ENCODE data around the gene IFT88. TPM values are rescaled to one million over a fixed set of nuclear protein-coding genes. Genes with fewer than 3 reads are reported as not detected.

Gene IFT88
- total and polyA plus RNA-seq, 9 of the 15 experiments (the other 6 are each of a cell fraction or from before 2014, with no cell fraction given) = 8.3 to 13.5 (median 10.0) TPM

DNA sequence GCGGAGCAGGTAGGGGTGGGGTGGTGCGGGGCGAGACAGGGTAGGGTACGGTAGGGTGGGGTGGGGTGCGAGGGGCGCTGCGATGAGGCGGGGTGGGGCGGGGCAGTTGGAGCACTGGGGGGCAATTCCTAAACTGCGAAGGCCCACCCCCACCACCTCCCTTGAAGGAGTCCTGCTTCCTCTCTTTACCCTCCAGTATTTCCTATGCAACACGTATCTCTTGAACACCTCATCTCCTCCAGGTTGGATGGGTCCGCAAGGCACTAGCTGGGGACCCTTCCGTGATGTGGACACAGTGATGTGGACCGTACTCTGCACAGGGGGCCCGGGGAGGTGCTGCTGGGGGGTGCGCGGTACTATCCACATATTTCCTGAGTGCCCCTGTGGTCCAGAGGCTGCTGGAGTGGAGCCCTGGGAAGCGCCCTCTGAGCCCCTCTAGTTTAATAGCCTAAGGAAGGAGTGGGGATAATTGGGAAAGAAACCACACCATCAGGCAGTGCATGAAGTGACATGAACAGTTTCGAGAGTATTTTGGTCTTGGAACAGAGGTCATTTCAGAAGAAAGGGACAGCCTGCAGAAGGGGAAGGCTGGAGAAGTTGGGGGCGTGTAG is 137.6 kb downstream of the IFT88 start:
- intact Hi-C loops (cut with micrococcal nuclease) (no loop called here), in situ Hi-C loops (cut with MboI) (no loop called here)
- ChIA-PET CTCF (ENCODE audit: low intra/inter-chr PET ratio) (interaction anchor here (0.6 kb wide), 1 partner anchor 196 kb away, joined by 6 read pairs; no protein-coding TSS in a partner anchor), POLR2A (interaction anchor here (0.6 kb wide), 2 partner anchors 31 to 221 kb away, joined by 3 to 6 read pairs; no protein-coding TSS in a partner anchor)
- ATAC-seq (peak; percentile 24), FAIRE-seq (no peak), DNase-seq (ENCODE audit: extremely low read depth in 1 of 4, low spot score in 3 of 4) (no peak)
- Histone ChIP-seq H3K9me3 (replicated peaks; ENCODE audit: control insufficient read depth, insufficient read depth, low read depth, low read length) (no peaks in the 10 kb centered on the region), H4K20me1 (replicated peaks; ENCODE audit: control insufficient read depth, insufficient read depth, low read length) (no peaks in the 10 kb centered on the region), H3K9me1 (ENCODE audit: control insufficient read depth, insufficient read depth, low read length) (no peaks in the 10 kb centered on the region), H3K4me3 (peak overlapping the region; percentile 22; the same call in 1 of the 2 replicates), H3K27ac (ENCODE audit: extremely low read depth, low read depth, low read length) (no peak overlapping the region), H3K36me3 (ENCODE audit: control insufficient read depth, insufficient read depth, low read length) (no peaks in the 10 kb centered on the region), H3K9ac (ENCODE audit: insufficient read depth in 1 of 2, low read depth in 2 of 2, low read length in 2 of 2) (no peak overlapping the region; a peak in 1 of 4 replicates), H2AFZ (ENCODE audit: low read depth, low read length) (peak overlapping the region; percentile 59; the same call in 1 of the 2 replicates), H3K4me2 (ENCODE audit: insufficient read depth, low read length) (peak overlapping the region; percentile 32; the same call in 1 of the 2 replicates), H3K79me2 (ENCODE audit: control insufficient read depth, insufficient read depth, low read length) (no peaks in the 10 kb centered on the region), H3K4me1 (replicated peaks in 1 of 2; ENCODE audit: control insufficient read depth in 2 of 2, insufficient read depth in 2 of 2, low read length in 2 of 2) (peaks cover 4 to 11% of the 10 kb centered on the region in 2 experiments; a peak in 4 of 5 replicates), H3K27me3 (ENCODE audit: control insufficient read depth in 2 of 2, insufficient read depth in 2 of 2, low read length in 2 of 2) (peaks cover 17 to 21% of the 10 kb centered on the region in 2 experiments; a peak in 4 of 5 replicates)
- no TSS peak for BruUV-seq (replicated peaks)
- 29% methylated on average over 8 of the region's 20 CpGs for WGBS (ENCODE audit: insufficient coverage, low coverage, missing lambda C conversion rate)
- TF ChIP-seq, protein P1, sequence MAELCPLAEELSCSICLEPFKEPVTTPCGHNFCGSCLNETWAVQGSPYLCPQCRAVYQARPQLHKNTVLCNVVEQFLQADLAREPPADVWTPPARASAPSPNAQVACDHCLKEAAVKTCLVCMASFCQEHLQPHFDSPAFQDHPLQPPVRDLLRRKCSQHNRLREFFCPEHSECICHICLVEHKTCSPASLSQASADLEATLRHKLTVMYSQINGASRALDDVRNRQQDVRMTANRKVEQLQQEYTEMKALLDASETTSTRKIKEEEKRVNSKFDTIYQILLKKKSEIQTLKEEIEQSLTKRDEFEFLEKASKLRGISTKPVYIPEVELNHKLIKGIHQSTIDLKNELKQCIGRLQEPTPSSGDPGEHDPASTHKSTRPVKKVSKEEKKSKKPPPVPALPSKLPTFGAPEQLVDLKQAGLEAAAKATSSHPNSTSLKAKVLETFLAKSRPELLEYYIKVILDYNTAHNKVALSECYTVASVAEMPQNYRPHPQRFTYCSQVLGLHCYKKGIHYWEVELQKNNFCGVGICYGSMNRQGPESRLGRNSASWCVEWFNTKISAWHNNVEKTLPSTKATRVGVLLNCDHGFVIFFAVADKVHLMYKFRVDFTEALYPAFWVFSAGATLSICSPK (IDR thresholded peaks at IDR 0.05; ENCODE audit: borderline replicate concordance) = no peak
- TF ChIP-seq, protein P2, sequence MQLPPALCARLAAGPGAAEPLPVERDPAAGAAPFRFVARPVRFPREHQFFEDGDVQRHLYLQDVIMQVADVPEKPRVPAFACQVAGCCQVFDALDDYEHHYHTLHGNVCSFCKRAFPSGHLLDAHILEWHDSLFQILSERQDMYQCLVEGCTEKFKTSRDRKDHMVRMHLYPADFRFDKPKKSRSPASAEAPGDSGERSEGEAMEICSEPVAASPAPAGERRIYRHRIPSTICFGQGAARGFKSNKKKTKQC (CRISPR knock-in tag; IDR thresholded peaks at IDR 0.05) = no peak
- TF ChIP-seq KLF1 (tag; IDR thresholded peaks at IDR 0.05) = no peak
- TF ChIP-seq, protein P3, sequence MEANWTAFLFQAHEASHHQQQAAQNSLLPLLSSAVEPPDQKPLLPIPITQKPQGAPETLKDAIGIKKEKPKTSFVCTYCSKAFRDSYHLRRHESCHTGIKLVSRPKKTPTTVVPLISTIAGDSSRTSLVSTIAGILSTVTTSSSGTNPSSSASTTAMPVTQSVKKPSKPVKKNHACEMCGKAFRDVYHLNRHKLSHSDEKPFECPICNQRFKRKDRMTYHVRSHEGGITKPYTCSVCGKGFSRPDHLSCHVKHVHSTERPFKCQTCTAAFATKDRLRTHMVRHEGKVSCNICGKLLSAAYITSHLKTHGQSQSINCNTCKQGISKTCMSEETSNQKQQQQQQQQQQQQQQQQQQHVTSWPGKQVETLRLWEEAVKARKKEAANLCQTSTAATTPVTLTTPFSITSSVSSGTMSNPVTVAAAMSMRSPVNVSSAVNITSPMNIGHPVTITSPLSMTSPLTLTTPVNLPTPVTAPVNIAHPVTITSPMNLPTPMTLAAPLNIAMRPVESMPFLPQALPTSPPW (CRISPR knock-in tag; IDR thresholded peaks at IDR 0.05) = 0 out of 2 replicates have a peak, but pooled peaks have one; percentile 0
- no peak for TF ChIP-seq SMAD4 (CRISPR knock-in tag; conservative IDR thresholded peaks at IDR 0.05)
- TF ChIP-seq NR1H2 (CRISPR knock-in tag; IDR thresholded peaks at IDR 0.05) = no peak
- TF ChIP-seq ZNF165 (CRISPR knock-in tag; IDR thresholded peaks at IDR 0.05; ENCODE audit: borderline replicate concordance) = no peak
- TF ChIP-seq RBBP5 (IDR thresholded peaks at IDR 0.05; ENCODE audit: borderline replicate concordance, insufficient read depth, low read length, poor library complexity, severe bottlenecking) = no peak
- TF ChIP-seq, protein P4, sequence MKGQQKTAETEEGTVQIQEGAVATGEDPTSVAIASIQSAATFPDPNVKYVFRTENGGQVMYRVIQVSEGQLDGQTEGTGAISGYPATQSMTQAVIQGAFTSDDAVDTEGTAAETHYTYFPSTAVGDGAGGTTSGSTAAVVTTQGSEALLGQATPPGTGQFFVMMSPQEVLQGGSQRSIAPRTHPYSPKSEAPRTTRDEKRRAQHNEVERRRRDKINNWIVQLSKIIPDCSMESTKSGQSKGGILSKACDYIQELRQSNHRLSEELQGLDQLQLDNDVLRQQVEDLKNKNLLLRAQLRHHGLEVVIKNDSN (CRISPR knock-in tag; IDR thresholded peaks at IDR 0.05) = no peak
- 0 out of 2 replicates have a peak, but pooled peaks have one; percentile 10 for TF ChIP-seq GABPB1 (CRISPR knock-in tag; IDR thresholded peaks at IDR 0.05)

All from K562 (cell line).